ENCODE results near the gene FCF1.

DNA sequence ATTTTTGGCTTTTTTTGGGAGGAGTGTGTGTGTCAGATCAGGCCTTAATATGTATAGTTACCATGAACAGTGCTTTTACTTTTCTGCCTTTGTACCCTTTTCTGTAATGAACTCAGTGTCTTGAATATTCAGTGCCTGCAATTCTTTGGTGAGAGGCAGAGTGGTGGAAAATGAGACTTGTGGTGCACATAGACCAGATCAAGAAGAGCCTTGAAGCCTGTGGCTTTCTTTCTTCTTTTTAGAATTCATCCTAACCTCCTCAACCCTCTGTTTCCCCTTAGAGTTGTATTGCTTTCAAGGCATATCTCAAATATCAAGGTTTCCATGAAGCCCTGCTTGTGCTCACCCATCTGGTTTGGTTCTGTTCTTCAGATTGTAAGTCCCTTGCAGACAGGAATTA lies 52.8 kb downstream of the FCF1 start:
- TF ChIP-seq, protein P1, sequence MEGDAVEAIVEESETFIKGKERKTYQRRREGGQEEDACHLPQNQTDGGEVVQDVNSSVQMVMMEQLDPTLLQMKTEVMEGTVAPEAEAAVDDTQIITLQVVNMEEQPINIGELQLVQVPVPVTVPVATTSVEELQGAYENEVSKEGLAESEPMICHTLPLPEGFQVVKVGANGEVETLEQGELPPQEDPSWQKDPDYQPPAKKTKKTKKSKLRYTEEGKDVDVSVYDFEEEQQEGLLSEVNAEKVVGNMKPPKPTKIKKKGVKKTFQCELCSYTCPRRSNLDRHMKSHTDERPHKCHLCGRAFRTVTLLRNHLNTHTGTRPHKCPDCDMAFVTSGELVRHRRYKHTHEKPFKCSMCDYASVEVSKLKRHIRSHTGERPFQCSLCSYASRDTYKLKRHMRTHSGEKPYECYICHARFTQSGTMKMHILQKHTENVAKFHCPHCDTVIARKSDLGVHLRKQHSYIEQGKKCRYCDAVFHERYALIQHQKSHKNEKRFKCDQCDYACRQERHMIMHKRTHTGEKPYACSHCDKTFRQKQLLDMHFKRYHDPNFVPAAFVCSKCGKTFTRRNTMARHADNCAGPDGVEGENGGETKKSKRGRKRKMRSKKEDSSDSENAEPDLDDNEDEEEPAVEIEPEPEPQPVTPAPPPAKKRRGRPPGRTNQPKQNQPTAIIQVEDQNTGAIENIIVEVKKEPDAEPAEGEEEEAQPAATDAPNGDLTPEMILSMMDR (IDR thresholded peaks at IDR 0.05) = no peak
- TF ChIP-seq, protein P2, sequence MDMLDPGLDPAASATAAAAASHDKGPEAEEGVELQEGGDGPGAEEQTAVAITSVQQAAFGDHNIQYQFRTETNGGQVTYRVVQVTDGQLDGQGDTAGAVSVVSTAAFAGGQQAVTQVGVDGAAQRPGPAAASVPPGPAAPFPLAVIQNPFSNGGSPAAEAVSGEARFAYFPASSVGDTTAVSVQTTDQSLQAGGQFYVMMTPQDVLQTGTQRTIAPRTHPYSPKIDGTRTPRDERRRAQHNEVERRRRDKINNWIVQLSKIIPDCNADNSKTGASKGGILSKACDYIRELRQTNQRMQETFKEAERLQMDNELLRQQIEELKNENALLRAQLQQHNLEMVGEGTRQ (CRISPR knock-in tag; IDR thresholded peaks at IDR 0.05) = no peak
- no peak for TF ChIP-seq ZBTB21 (CRISPR knock-in tag; IDR thresholded peaks at IDR 0.05; ENCODE audit: borderline replicate concordance)
